Endothelial cell of umbilical vein (primary cell): ENCODE measurements around the gene H2BK1. TPM values are rescaled to one million over a fixed set of nuclear protein-coding genes. Genes with fewer than 3 reads are reported as not detected.

Experiments
- BruUV-seq: library from RNA; stranded (reverse); fragments of 400-500 nt; replicated peaks from 2 replicates; lab custom pipeline; 2021; lab: Mats Ljungman, UMichigan
- CTCF ChIA-PET: fragments of 300-600, 350-600 bp; sonication (Branson Sonifier 250); formaldehyde crosslinking; loops from one replicate; lab custom pipeline; 2021; ENCODE audit warnings: antibody characterized with exemption, inconsistent platforms; lab: Charles Lee
- POLR2A ChIA-PET: fragments of 300-600, 350-600 bp; sonication (Branson Sonifier 250); formaldehyde crosslinking; loops from one replicate; lab custom pipeline; 2021; ENCODE audit warnings: antibody characterized with exemption, inconsistent platforms; lab: Charles Lee
- DNase-seq: peaks from one replicate; pipeline ENCODE4 v3.0.0-alpha.2; 2011; ENCODE audit warnings: low read depth, low spot score
- FAIRE-seq: peaks from 2 replicates; lab custom pipeline; 2011; peaks lifted over from hg19 to GRCh38; lab: Jason Lieb, UNC
- H2AFZ ChIP-seq: 2 replicates; pipeline ENCODE4 v1.6.0; 2012; ENCODE audit warnings: low read depth, low read length, control low read depth, inconsistent platforms
- H3K27ac ChIP-seq: 2 replicates; pipeline ENCODE4 v1.5.1; 2011; ENCODE audit warnings: low read depth, mild to moderate bottlenecking, control low read depth, low read length, moderate library complexity; ENCODE audit not compliant: insufficient read depth
- H3K27me3 ChIP-seq, 2 experiments: 2 replicates each; pipeline versions ENCODE4 v1.6.0 to v1.6.1; 2011; ENCODE audit warnings: low read length in 2 of 2, mixed read lengths in 1 of 2; ENCODE audit not compliant: control insufficient read depth in 2 of 2, insufficient read depth in 2 of 2
- H3K36me3 ChIP-seq, 2 experiments: 2 replicates in 1 of 2; 3 replicates in 1 of 2; pipeline ENCODE4 v1.5.1; 2011; ENCODE audit warnings: low read length in 2 of 2, mild to moderate bottlenecking in 1 of 2, moderate library complexity in 1 of 2; ENCODE audit not compliant: control insufficient read depth in 2 of 2, insufficient read depth in 2 of 2; ENCODE audit errors: extremely low read depth in 1 of 2
- H3K4me1 ChIP-seq: 3 replicates; pipeline ENCODE4 v1.5.1; 2011; ENCODE audit warnings: mild to moderate bottlenecking, low read length; ENCODE audit not compliant: control insufficient read depth, insufficient read depth; ENCODE audit errors: extremely low read depth
- H3K4me2 ChIP-seq: 2 replicates; pipeline ENCODE4 v1.6.1; 2011; ENCODE audit warnings: low read length, control low read depth, mixed read lengths; ENCODE audit not compliant: insufficient read depth
- H3K4me3 ChIP-seq, 3 experiments: fragments of 200-600 bp in 1 of 3; sonication (generic), shearing (Covaris generic) in 1 of 3; replicated peaks in 1 of 3; 2 replicates each; pipeline ENCODE4 v1.5.1; 2011 to 2016; ENCODE audit warnings: control low read depth in 3 of 3, low read length in 3 of 3, mild to moderate bottlenecking in 2 of 3, inconsistent platforms in 1 of 3, low read depth in 1 of 3, moderate library complexity in 1 of 3; ENCODE audit not compliant: insufficient read depth in 1 of 3
- H3K79me2 ChIP-seq: 2 replicates; pipeline ENCODE4 v1.6.0; 2012; ENCODE audit warnings: low read length, inconsistent platforms; ENCODE audit not compliant: control insufficient read depth, insufficient read depth
- H3K9ac ChIP-seq: replicated peaks from 2 replicates; pipeline ENCODE3; 2011; ENCODE audit warnings: low read length, control low read depth; ENCODE audit not compliant: insufficient read depth; ENCODE audit errors: extremely low read depth
- H3K9me1 ChIP-seq: replicated peaks from 3 replicates; pipeline ENCODE4 v1.6.0; 2011; ENCODE audit warnings: mild to moderate bottlenecking, low read length; ENCODE audit not compliant: control insufficient read depth, insufficient read depth; ENCODE audit errors: extremely low read depth
- H3K9me3 ChIP-seq: replicated peaks from 2 replicates; pipeline ENCODE4 v1.5.1; 2012; ENCODE audit warnings: low read length, inconsistent platforms; ENCODE audit not compliant: control insufficient read depth, insufficient read depth
- H4K20me1 ChIP-seq: replicated peaks from 2 replicates; pipeline ENCODE3; 2011; ENCODE audit warnings: mild to moderate bottlenecking, low read length; ENCODE audit not compliant: control insufficient read depth, insufficient read depth; ENCODE audit errors: extremely low read depth
- CTCF ChIP-seq, 2 donors: IDR thresholded peaks; 1 replicate in 1 of 2; 2 replicates in 1 of 2; pipeline ENCODE4 v1.5.1; 2011; ENCODE audit warnings: low read length in 2 of 2, mild to moderate bottlenecking in 2 of 2, moderate library complexity in 2 of 2, control low read depth in 1 of 2, inconsistent platforms in 1 of 2, low read depth in 1 of 2; ENCODE audit not compliant: insufficient read depth in 1 of 2; ENCODE audit errors: extremely low read depth in 1 of 2
- EZH2 ChIP-seq: IDR thresholded peaks from 2 replicates; pipeline ENCODE4 v1.6.1; 2012; ENCODE audit warnings: borderline replicate concordance, low read depth, mild to moderate bottlenecking, moderate library complexity, low read length, inconsistent platforms; ENCODE audit not compliant: severe bottlenecking
- FOS ChIP-seq: IDR thresholded peaks from 2 replicates; pipeline ENCODE4 v1.6.1; 2011; ENCODE audit warnings: mild to moderate bottlenecking, low read length, moderate library complexity, borderline replicate concordance; ENCODE audit not compliant: insufficient read depth
- GATA2 ChIP-seq: IDR thresholded peaks from 2 replicates; pipeline ENCODE4 v1.7.0; 2011; ENCODE audit warnings: low read depth, mild to moderate bottlenecking, moderate library complexity, mixed read lengths, low read length; ENCODE audit not compliant: insufficient read length, insufficient read depth
- JUN ChIP-seq: IDR thresholded peaks from 2 replicates; pipeline ENCODE4 v1.6.1; 2011; ENCODE audit warnings: borderline replicate concordance, low read depth; ENCODE audit not compliant: insufficient read length, insufficient read depth
- MYC ChIP-seq: IDR thresholded peaks from one replicate; pipeline ENCODE4 v1.6.1; 2011; ENCODE audit warnings: mild to moderate bottlenecking, low read depth, low read length
- POLR2A ChIP-seq: IDR thresholded peaks from 2 replicates; pipeline ENCODE4 v1.6.1; 2012; ENCODE audit warnings: low read depth, mild to moderate bottlenecking, control low read depth, low read length
- POLR2AphosphoS5 ChIP-seq: IDR thresholded peaks from 2 replicates; pipeline ENCODE4 v1.6.1; 2012; ENCODE audit warnings: low read depth, mild to moderate bottlenecking, control low read depth, low read length, moderate library complexity; ENCODE audit not compliant: insufficient read depth
- dilution Hi-C: fragments of 300-500 bp; cut with MboI; formaldehyde crosslinking; loops from one replicate; pipeline ENCODE4 v1.15.0; 2019; ENCODE audit warnings: low sequenced_read_pairs; ENCODE audit not compliant: extremely low pct_ligation_motif_present
- intact Hi-C: fragments of 100-400 bp; cut with micrococcal nuclease; formaldehyde crosslinking; loops from one replicate; pipeline ENCODE4 v1.10.0; 2022
- polyA plus RNA-seq, 4 experiments: library from polyadenylated mRNA; depleted of rRNA in 3 of 4; stranded (reverse) in 3 of 4; unstranded in 1 of 4; fragments of >200 nt; gene quantifications; 2 replicates each; pipeline versions ENCODE4 v1.2.1 to v1.2.3, GENCODE V29; 2011 to 2012; ENCODE audit warnings: missing spikeins in 1 of 4
- total RNA-seq: library from RNA; stranded (reverse); gene quantifications from 2 replicates; pipeline ENCODE4 v1.2.3, GENCODE V29; 2021
- TF ChIP-seq, protein P1 (sequence below): IDR thresholded peaks from 2 replicates; pipeline ENCODE4 v1.6.1; 2011; ENCODE audit not compliant: insufficient read depth, insufficient read length

Gene H2BK1
- total and polyA plus RNA-seq, 2 donors (not counting 3 experiments of a cell fraction or from before 2014, with no cell fraction given): not detected

- intact Hi-C loops: no loop called here
- Histone ChIP-seq H3K9ac (no peak overlapping the region), H3K9me3 (no peaks in the 10 kb centered on the region), H2AFZ (no peak overlapping the region), H4K20me1 (no peaks in the 10 kb centered on the region), H3K36me3 (no peaks in the 10 kb centered on the region), H3K4me1 (peaks cover 14% of the 10 kb centered on the region), H3K79me2 (no peaks in the 10 kb centered on the region), H3K4me2 (no peak overlapping the region), H3K9me1 (no peaks in the 10 kb centered on the region), H3K27me3 (peaks cover 0 to 4% of the 10 kb centered on the region in 2 experiments), H3K27ac (no peak overlapping the region), H3K4me3 (no peak overlapping the region)
- POLR2A ChIA-PET: no interaction called here
- FAIRE-seq (peak; percentile 59), DNase-seq (no peak)
- CTCF ChIA-PET: no interaction called here
- no peak for TF ChIP-seq MYC
- TF ChIP-seq POLR2A: no peak
- TF ChIP-seq EZH2: no peak
- TF ChIP-seq GATA2: no peak
- TF ChIP-seq FOS: no peak
- no peak for TF ChIP-seq POLR2AphosphoS5
- TF ChIP-seq CTCF (IDR thresholded peaks at IDR 0.05; ENCODE audit: extremely low read depth in 1 of 2, insufficient read depth in 1 of 2, low read depth in 1 of 2, low read length in 2 of 2): no peak
- no peak for TF ChIP-seq JUN
- TF ChIP-seq, protein P1, sequence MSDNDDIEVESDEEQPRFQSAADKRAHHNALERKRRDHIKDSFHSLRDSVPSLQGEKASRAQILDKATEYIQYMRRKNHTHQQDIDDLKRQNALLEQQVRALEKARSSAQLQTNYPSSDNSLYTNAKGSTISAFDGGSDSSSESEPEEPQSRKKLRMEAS: no peak
- dilution Hi-C loops: no loop called here
- BruUV-seq: no TSS peak
Observed at GRCh38 chr7:151249732-151250072, 39.4 kb upstream of the H2BK1 start.
